ENCODE measurements around the gene PRTG.
A peak's percentile ranks its signal among the peaks of the same experiment; 100 is the strongest.

Gene PRTG

GRCh38 chr15:55587321-55588069, 155.5 kb downstream of the PRTG start:
- Histone ChIP-seq H3K9ac (peak overlapping the region; percentile 56; the same call in 1 of the 2 replicates), H3K4me1 (ENCODE audit: low read depth, poor library complexity, severe bottlenecking) (no peaks in the 10 kb centered on the region), H3K4me3 (IDR thresholded peaks at IDR 0.05; ENCODE audit: insufficient read depth, low read depth, low read length) (no peak overlapping the region), H4K20me1 (ENCODE audit: insufficient read depth) (no peaks in the 10 kb centered on the region), H2AFZ (ENCODE audit: low read depth) (peak overlapping the region; percentile 30; the same call in 1 of the 2 replicates), H3K79me2 (ENCODE audit: insufficient read depth, low read depth) (no peaks in the 10 kb centered on the region), H3K4me2 (peak overlapping the region; percentile 13; the same call in 1 of the 2 replicates), H3K27ac (no peak overlapping the region), H3K27me3 (ENCODE audit: insufficient read depth, low read depth) (no peaks in the 10 kb centered on the region), H3K36me3 (ENCODE audit: insufficient read depth) (no peaks in the 10 kb centered on the region)
- no peak for TF ChIP-seq CTCF (conservative IDR thresholded peaks at IDR 0.05; ENCODE audit: low read depth, low read length)

GRCh38 chr15:55586808-55587207, 156.1 kb downstream of the PRTG start:
- TF ChIP-seq CTCF (conservative IDR thresholded peaks at IDR 0.05; ENCODE audit: low read depth, low read length), result no peak
- H3K27ac ChIP-seq, result no peak overlapping the region
- no peaks in the 10 kb centered on the region for H3K4me1 ChIP-seq (ENCODE audit: low read depth, poor library complexity, severe bottlenecking)
- H2AFZ ChIP-seq (ENCODE audit: low read depth), result no peak overlapping the region
- no peaks in the 10 kb centered on the region for H3K36me3 ChIP-seq (ENCODE audit: insufficient read depth)
- no peaks in the 10 kb centered on the region for H4K20me1 ChIP-seq (ENCODE audit: insufficient read depth)
- no peak overlapping the region for H3K4me3 ChIP-seq (IDR thresholded peaks at IDR 0.05; ENCODE audit: insufficient read depth, low read depth, low read length)
- H3K4me2 ChIP-seq, result 0 out of 2 replicates have a peak overlapping the region, but pooled peaks have one; percentile 13
- peak overlapping the region; percentile 56; the same call in 1 of the 2 replicates for H3K9ac ChIP-seq
- no peaks in the 10 kb centered on the region for H3K79me2 ChIP-seq (ENCODE audit: insufficient read depth, low read depth)
- no peaks in the 10 kb centered on the region for H3K27me3 ChIP-seq (ENCODE audit: insufficient read depth, low read depth)

GRCh38 chr15:55576943-55577342, 166.0 kb downstream of the PRTG start:
- H3K36me3 ChIP-seq (ENCODE audit: insufficient read depth), result no peaks in the 10 kb centered on the region
- H3K27me3 ChIP-seq (ENCODE audit: insufficient read depth, low read depth), result no peaks in the 10 kb centered on the region
- no peak overlapping the region for H3K4me2 ChIP-seq
- no peaks in the 10 kb centered on the region for H3K4me1 ChIP-seq (ENCODE audit: low read depth, poor library complexity, severe bottlenecking)
- H2AFZ ChIP-seq (ENCODE audit: low read depth), result no peak overlapping the region
- H4K20me1 ChIP-seq (ENCODE audit: insufficient read depth), result no peaks in the 10 kb centered on the region
- H3K4me3 ChIP-seq (IDR thresholded peaks at IDR 0.05; ENCODE audit: insufficient read depth, low read depth, low read length), result no peak overlapping the region
- H3K79me2 ChIP-seq (ENCODE audit: insufficient read depth, low read depth), result no peaks in the 10 kb centered on the region
- no peak overlapping the region for H3K9ac ChIP-seq
- H3K27ac ChIP-seq, result no peak overlapping the region
- no peak for TF ChIP-seq CTCF (conservative IDR thresholded peaks at IDR 0.05; ENCODE audit: low read depth, low read length)

DNA sequence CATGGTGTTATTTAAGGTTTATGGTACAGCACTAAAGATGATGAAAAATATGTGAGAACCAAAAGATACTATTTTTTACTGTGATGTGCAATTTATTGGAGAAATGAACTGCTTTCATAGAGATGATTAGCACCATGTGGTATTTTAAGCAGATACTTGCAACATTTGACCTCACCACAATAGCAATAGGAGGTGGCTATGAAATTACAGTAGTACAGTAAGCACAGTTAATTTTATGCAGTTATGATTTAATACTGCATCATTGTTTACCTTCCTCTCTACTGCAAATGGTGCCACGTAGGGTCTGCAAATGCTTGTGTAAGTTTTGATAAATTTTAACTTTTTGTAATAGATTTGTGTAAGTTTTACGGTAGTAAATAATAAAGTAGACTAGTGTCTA, 168.9 kb downstream of the PRTG start:
- no peak for TF ChIP-seq CTCF (conservative IDR thresholded peaks at IDR 0.05; ENCODE audit: low read depth, low read length)
- Histone ChIP-seq H3K4me3 (IDR thresholded peaks at IDR 0.05; ENCODE audit: insufficient read depth, low read depth, low read length) (no peak overlapping the region), H3K4me1 (ENCODE audit: low read depth, poor library complexity, severe bottlenecking) (no peaks in the 10 kb centered on the region), H3K9ac (no peak overlapping the region), H2AFZ (ENCODE audit: low read depth) (no peak overlapping the region), H4K20me1 (ENCODE audit: insufficient read depth) (no peaks in the 10 kb centered on the region), H3K4me2 (no peak overlapping the region), H3K27ac (no peak overlapping the region), H3K27me3 (ENCODE audit: insufficient read depth, low read depth) (no peaks in the 10 kb centered on the region), H3K79me2 (ENCODE audit: insufficient read depth, low read depth) (no peaks in the 10 kb centered on the region), H3K36me3 (ENCODE audit: insufficient read depth) (no peaks in the 10 kb centered on the region)

All from KMS-11 (cell line).